SU-DHL-6 (cell line): ENCODE measurements around the gene DOCK1.

ENCODE experiments used
- H2AFZ ChIP-seq: fragments of 200-600 bp; sonication (generic); 2 replicates; pipeline ENCODE4 v1.6.1; 2014; ENCODE audit warnings: low read depth, mild to moderate bottlenecking, moderate library complexity, mixed read lengths, antibody characterized with exemption, low read length; ENCODE audit not compliant: severe bottlenecking
- H3F3A ChIP-seq: fragments of 200-600 bp; shearing (Covaris generic); 2 replicates; pipeline ENCODE4 v1.6.0; 2016; ENCODE audit warnings: antibody characterized with exemption, mild to moderate bottlenecking; ENCODE audit not compliant: insufficient read depth
- H3K27ac ChIP-seq: fragments of 200-600 bp; sonication (generic); 2 replicates; pipeline ENCODE4 v1.5.1; 2016; ENCODE audit warnings: low read depth, mild to moderate bottlenecking, low read length, moderate library complexity, mixed read lengths
- H3K27me3 ChIP-seq: fragments of 200-600 bp; sonication (generic), shearing (Covaris generic); 2 replicates; pipeline ENCODE4 v1.6.0; 2014; ENCODE audit warnings: mild to moderate bottlenecking, low read length
- H3K36me3 ChIP-seq: fragments of 200-600 bp; sonication (generic); 2 replicates; pipeline ENCODE4 v1.6.1; 2014; ENCODE audit warnings: mild to moderate bottlenecking, low read length, mixed read lengths
- H3K4me2 ChIP-seq: fragments of 300-600, 200-600 bp; shearing (Covaris generic), sonication (generic); 2 replicates; pipeline ENCODE4 v1.6.0; 2014; ENCODE audit warnings: low read length, low read depth, mild to moderate bottlenecking; ENCODE audit not compliant: poor library complexity, severe bottlenecking
- H3K4me3 ChIP-seq: fragments of 200-600 bp; sonication (generic); 2 replicates; pipeline ENCODE4 v1.5.1; 2014; ENCODE audit warnings: antibody characterized with exemption, low read length, mild to moderate bottlenecking, mixed read lengths; ENCODE audit not compliant: insufficient read depth, poor library complexity, severe bottlenecking
- H3K79me2 ChIP-seq: fragments of 200-600 bp; sonication (generic); 2 replicates; pipeline ENCODE4 v1.6.1; 2014; ENCODE audit warnings: mild to moderate bottlenecking, low read length, moderate library complexity; ENCODE audit not compliant: insufficient read depth
- H3K9ac ChIP-seq: fragments of 200-600 bp; sonication (generic); 2 replicates; pipeline ENCODE4 v1.7.0; 2014; ENCODE audit warnings: mild to moderate bottlenecking, low read length
- H3K9me2 ChIP-seq: fragments of 200-600 bp; sonication (generic); replicated peaks from 2 replicates; pipeline ENCODE4 v1.6.1; 2014; ENCODE audit warnings: low read length; ENCODE audit not compliant: insufficient read depth
- H3K9me3 ChIP-seq: fragments of 200-600 bp; sonication (generic); 2 replicates; pipeline ENCODE4 v1.6.1; 2014; ENCODE audit warnings: low read length, mixed read lengths; ENCODE audit not compliant: insufficient read depth
- H4K20me1 ChIP-seq: fragments of 200-600 bp; sonication (generic); 2 replicates; pipeline ENCODE4 v1.6.1; 2014; ENCODE audit warnings: low read depth, mild to moderate bottlenecking, antibody characterized with exemption, low read length, moderate library complexity, mixed read lengths
- CTCF ChIP-seq: fragments of 200-600 bp; sonication (generic); IDR thresholded peaks from one replicate; pipeline ENCODE4 v1.5.1; 2017; ENCODE audit warnings: antibody characterized with exemption, mild to moderate bottlenecking, low read length, moderate library complexity; ENCODE audit not compliant: insufficient read depth, poor library complexity, severe bottlenecking
- EZH2phosphoT487 ChIP-seq: fragments of 200-600 bp; sonication (generic), shearing (Covaris generic); conservative IDR thresholded peaks from 2 replicates; pipeline ENCODE4 v1.6.1; 2018; ENCODE audit warnings: mild to moderate bottlenecking, antibody characterized with exemption, low read length, moderate library complexity, mixed read lengths

Gene DOCK1

GRCh38 chr10:127497685-127498084, 592.5 kb downstream of the DOCK1 start:
- no peak overlapping the region for H3K4me2 ChIP-seq
- no peak for TF ChIP-seq EZH2phosphoT487
- TF ChIP-seq CTCF = no peak
- H3K27me3 ChIP-seq = no peaks in the 10 kb centered on the region

GRCh38 chr10:127498087-127498486, 592.9 kb downstream of the DOCK1 start:
- Histone ChIP-seq H3K27ac (no peak overlapping the region), H3K9me2 (no peaks in the 10 kb centered on the region), H3K4me3 (no peak overlapping the region), H3K9me3 (no peaks in the 10 kb centered on the region), H2AFZ (no peak overlapping the region), H3K9ac (no peak overlapping the region), H4K20me1 (no peaks in the 10 kb centered on the region), H3F3A (no peaks in the 10 kb centered on the region), H3K27me3 (no peaks in the 10 kb centered on the region), H3K4me2 (no peak overlapping the region), H3K36me3 (no peaks in the 10 kb centered on the region), H3K79me2 (no peaks in the 10 kb centered on the region)
- TF ChIP-seq CTCF (no peak), EZH2phosphoT487 (no peak)

More at GRCh38 chr10:127497685-127498084, 592.5 kb downstream of the DOCK1 start:
- no peak overlapping the region for H3K4me3 ChIP-seq
- no peaks in the 10 kb centered on the region for H3K9me2 ChIP-seq
- no peak overlapping the region for H3K9ac ChIP-seq
- no peaks in the 10 kb centered on the region for H3K36me3 ChIP-seq
- no peaks in the 10 kb centered on the region for H3K79me2 ChIP-seq
- no peaks in the 10 kb centered on the region for H3K9me3 ChIP-seq
- H3F3A ChIP-seq = no peaks in the 10 kb centered on the region
- H3K27ac ChIP-seq = no peak overlapping the region
- H2AFZ ChIP-seq = no peak overlapping the region
- no peaks in the 10 kb centered on the region for H4K20me1 ChIP-seq

GRCh38 chr10:127500127-127500526, 594.9 kb downstream of the DOCK1 start:
- H3K9me2 ChIP-seq = no peaks in the 10 kb centered on the region
- H3K4me2 ChIP-seq = no peak overlapping the region
- no peak overlapping the region for H3K9ac ChIP-seq
- no peak overlapping the region for H3K27ac ChIP-seq
- no peaks in the 10 kb centered on the region for H3K27me3 ChIP-seq
- H3K79me2 ChIP-seq = no peaks in the 10 kb centered on the region
- H3K4me3 ChIP-seq = no peak overlapping the region
- H3F3A ChIP-seq = no peaks in the 10 kb centered on the region
- H4K20me1 ChIP-seq = no peaks in the 10 kb centered on the region
- H3K36me3 ChIP-seq = no peaks in the 10 kb centered on the region
- no peak for TF ChIP-seq EZH2phosphoT487
- TF ChIP-seq CTCF = no peak
- no peaks in the 10 kb centered on the region for H3K9me3 ChIP-seq
- no peak overlapping the region for H2AFZ ChIP-seq
